ENCODE results near the gene SFTPB.
"Not testable (repeated sequence)": the region's sequence is repeated elsewhere in the genome, so short reads cannot be mapped to it uniquely, and the experiment has no call there.

DNA sequence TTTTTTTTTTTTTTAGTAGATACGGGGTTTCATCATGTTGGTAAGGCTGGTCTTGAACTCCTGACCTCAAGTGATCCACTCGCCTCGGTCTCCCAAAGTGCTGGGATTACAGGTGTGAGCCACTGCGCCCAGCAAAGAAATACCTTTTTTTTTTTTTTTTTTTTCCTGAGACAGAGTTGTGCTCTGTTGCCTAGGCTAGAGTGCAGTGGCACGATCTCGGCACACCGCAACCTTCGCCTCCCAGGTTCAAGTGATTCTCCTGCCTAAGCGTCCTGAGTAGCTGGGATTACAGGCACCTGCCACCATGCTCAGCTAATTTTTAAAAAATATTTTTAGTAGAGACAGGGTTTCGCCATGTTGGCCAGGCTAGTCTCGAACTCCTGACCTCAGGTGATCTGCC is 7.7 kb downstream of the SFTPB start:
- TF ChIP-seq, protein P1, sequence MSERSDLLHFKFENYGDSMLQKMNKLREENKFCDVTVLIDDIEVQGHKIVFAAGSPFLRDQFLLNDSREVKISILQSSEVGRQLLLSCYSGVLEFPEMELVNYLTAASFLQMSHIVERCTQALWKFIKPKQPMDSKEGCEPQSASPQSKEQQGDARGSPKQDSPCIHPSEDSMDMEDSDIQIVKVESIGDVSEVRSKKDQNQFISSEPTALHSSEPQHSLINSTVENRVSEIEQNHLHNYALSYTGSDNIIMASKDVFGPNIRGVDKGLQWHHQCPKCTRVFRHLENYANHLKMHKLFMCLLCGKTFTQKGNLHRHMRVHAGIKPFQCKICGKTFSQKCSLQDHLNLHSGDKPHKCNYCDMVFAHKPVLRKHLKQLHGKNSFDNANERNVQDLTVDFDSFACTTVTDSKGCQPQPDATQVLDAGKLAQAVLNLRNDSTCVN (tag by site-specific recombination; optimal IDR thresholded peaks at IDR 0.05), result not testable (repeated sequence)
- TF ChIP-seq, protein P2, sequence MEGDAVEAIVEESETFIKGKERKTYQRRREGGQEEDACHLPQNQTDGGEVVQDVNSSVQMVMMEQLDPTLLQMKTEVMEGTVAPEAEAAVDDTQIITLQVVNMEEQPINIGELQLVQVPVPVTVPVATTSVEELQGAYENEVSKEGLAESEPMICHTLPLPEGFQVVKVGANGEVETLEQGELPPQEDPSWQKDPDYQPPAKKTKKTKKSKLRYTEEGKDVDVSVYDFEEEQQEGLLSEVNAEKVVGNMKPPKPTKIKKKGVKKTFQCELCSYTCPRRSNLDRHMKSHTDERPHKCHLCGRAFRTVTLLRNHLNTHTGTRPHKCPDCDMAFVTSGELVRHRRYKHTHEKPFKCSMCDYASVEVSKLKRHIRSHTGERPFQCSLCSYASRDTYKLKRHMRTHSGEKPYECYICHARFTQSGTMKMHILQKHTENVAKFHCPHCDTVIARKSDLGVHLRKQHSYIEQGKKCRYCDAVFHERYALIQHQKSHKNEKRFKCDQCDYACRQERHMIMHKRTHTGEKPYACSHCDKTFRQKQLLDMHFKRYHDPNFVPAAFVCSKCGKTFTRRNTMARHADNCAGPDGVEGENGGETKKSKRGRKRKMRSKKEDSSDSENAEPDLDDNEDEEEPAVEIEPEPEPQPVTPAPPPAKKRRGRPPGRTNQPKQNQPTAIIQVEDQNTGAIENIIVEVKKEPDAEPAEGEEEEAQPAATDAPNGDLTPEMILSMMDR (tag by site-specific recombination; IDR thresholded peaks at IDR 0.05), result not testable (repeated sequence)
- TF ChIP-seq, protein P3, sequence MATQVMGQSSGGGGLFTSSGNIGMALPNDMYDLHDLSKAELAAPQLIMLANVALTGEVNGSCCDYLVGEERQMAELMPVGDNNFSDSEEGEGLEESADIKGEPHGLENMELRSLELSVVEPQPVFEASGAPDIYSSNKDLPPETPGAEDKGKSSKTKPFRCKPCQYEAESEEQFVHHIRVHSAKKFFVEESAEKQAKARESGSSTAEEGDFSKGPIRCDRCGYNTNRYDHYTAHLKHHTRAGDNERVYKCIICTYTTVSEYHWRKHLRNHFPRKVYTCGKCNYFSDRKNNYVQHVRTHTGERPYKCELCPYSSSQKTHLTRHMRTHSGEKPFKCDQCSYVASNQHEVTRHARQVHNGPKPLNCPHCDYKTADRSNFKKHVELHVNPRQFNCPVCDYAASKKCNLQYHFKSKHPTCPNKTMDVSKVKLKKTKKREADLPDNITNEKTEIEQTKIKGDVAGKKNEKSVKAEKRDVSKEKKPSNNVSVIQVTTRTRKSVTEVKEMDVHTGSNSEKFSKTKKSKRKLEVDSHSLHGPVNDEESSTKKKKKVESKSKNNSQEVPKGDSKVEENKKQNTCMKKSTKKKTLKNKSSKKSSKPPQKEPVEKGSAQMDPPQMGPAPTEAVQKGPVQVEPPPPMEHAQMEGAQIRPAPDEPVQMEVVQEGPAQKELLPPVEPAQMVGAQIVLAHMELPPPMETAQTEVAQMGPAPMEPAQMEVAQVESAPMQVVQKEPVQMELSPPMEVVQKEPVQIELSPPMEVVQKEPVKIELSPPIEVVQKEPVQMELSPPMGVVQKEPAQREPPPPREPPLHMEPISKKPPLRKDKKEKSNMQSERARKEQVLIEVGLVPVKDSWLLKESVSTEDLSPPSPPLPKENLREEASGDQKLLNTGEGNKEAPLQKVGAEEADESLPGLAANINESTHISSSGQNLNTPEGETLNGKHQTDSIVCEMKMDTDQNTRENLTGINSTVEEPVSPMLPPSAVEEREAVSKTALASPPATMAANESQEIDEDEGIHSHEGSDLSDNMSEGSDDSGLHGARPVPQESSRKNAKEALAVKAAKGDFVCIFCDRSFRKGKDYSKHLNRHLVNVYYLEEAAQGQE (tag by site-specific recombination; IDR thresholded peaks at IDR 0.05), result not testable (repeated sequence)
- TF ChIP-seq, protein P4, sequence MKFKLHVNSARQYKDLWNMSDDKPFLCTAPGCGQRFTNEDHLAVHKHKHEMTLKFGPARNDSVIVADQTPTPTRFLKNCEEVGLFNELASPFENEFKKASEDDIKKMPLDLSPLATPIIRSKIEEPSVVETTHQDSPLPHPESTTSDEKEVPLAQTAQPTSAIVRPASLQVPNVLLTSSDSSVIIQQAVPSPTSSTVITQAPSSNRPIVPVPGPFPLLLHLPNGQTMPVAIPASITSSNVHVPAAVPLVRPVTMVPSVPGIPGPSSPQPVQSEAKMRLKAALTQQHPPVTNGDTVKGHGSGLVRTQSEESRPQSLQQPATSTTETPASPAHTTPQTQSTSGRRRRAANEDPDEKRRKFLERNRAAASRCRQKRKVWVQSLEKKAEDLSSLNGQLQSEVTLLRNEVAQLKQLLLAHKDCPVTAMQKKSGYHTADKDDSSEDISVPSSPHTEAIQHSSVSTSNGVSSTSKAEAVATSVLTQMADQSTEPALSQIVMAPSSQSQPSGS (tag by site-specific recombination; IDR thresholded peaks at IDR 0.05; ENCODE audit: low read depth), result not testable (repeated sequence)
- TF ChIP-seq MZF1 (tag by site-specific recombination; IDR thresholded peaks at IDR 0.05; ENCODE audit: borderline replicate concordance); ZNF561 (tag by site-specific recombination; IDR thresholded peaks at IDR 0.05; ENCODE audit: borderline replicate concordance); TCF7L2 (IDR thresholded peaks at IDR 0.05; ENCODE audit: borderline replicate concordance, low read depth, low read length); ZNF830 (tag by site-specific recombination; IDR thresholded peaks at IDR 0.05; ENCODE audit: low read depth); ZNF658 (tag by site-specific recombination; IDR thresholded peaks at IDR 0.05); KLF16 (tag by site-specific recombination; IDR thresholded peaks at IDR 0.05): not testable (repeated sequence)
- TF ChIP-seq, protein P5, sequence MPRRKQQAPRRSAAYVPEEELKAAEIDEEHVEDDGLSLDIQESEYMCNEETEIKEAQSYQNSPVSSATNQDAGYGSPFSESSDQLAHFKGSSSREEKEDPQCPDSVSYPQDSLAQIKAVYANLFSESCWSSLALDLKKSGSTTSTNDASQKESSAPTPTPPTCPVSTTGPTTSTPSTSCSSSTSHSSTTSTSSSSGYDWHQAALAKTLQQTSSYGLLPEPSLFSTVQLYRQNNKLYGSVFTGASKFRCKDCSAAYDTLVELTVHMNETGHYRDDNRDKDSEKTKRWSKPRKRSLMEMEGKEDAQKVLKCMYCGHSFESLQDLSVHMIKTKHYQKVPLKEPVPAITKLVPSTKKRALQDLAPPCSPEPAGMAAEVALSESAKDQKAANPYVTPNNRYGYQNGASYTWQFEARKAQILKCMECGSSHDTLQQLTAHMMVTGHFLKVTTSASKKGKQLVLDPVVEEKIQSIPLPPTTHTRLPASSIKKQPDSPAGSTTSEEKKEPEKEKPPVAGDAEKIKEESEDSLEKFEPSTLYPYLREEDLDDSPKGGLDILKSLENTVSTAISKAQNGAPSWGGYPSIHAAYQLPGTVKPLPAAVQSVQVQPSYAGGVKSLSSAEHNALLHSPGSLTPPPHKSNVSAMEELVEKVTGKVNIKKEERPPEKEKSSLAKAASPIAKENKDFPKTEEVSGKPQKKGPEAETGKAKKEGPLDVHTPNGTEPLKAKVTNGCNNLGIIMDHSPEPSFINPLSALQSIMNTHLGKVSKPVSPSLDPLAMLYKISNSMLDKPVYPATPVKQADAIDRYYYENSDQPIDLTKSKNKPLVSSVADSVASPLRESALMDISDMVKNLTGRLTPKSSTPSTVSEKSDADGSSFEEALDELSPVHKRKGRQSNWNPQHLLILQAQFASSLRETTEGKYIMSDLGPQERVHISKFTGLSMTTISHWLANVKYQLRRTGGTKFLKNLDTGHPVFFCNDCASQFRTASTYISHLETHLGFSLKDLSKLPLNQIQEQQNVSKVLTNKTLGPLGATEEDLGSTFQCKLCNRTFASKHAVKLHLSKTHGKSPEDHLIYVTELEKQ (tag by site-specific recombination; IDR thresholded peaks at IDR 0.05; ENCODE audit: borderline replicate concordance), result not testable (repeated sequence)
- TF ChIP-seq, protein P6, sequence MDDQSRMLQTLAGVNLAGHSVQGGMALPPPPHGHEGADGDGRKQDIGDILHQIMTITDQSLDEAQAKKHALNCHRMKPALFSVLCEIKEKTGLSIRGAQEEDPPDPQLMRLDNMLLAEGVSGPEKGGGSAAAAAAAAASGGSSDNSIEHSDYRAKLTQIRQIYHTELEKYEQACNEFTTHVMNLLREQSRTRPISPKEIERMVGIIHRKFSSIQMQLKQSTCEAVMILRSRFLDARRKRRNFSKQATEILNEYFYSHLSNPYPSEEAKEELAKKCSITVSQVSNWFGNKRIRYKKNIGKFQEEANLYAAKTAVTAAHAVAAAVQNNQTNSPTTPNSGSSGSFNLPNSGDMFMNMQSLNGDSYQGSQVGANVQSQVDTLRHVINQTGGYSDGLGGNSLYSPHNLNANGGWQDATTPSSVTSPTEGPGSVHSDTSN (CRISPR knock-in tag; IDR thresholded peaks at IDR 0.05), result not testable (repeated sequence)
